Epithelial cell of prostate (primary cell): Measurements from ENCODE around the gene IL12RB2.

Experiments
- DNase-seq: peaks from one replicate; pipeline ENCODE4 v3.0.0-alpha.2; 2011; ENCODE audit warnings: low read depth, low spot score
- H3K27ac ChIP-seq: fragments of 450-650 bp; 2 replicates; pipeline ENCODE4 v1.5.1; 2017; ENCODE audit warnings: mild to moderate bottlenecking

Gene IL12RB2

GRCh38 chr1:67307251-67308060, at the start of gene IL12RB2:
Gene IL12RB2 (plus strand): TSS chr1:67307873. CDS start chr1:67320369, 12,496 bp downstream.
- no peak within 1 kb of the TSS for H3K27ac ChIP-seq
- DNase-seq: no peak

GRCh38 chr1:67261680-67262079, 46.0 kb upstream of the IL12RB2 start:
- H3K27ac ChIP-seq: no peak overlapping the region
- DNase-seq: no peak

- no peak for DNase-seq
- H3K27ac ChIP-seq: no peak overlapping the region
Observed at GRCh38 chr1:67262735-67263134, 44.9 kb upstream of the IL12RB2 start.

- no peak overlapping the region for H3K27ac ChIP-seq
- no peak for DNase-seq
Observed at GRCh38 chr1:67264152-67264551, 43.5 kb upstream of the IL12RB2 start.

- H3K27ac ChIP-seq: no peak overlapping the region
- DNase-seq: no peak
Observed at GRCh38 chr1:67264899-67265298, 42.8 kb upstream of the IL12RB2 start.

GRCh38 chr1:67269061-67269460, 38.6 kb upstream of the IL12RB2 start:
- DNase-seq: no peak
- no peak overlapping the region for H3K27ac ChIP-seq

GRCh38 chr1:67270541-67270940, 37.1 kb upstream of the IL12RB2 start:
- DNase-seq: no peak
- H3K27ac ChIP-seq: no peak overlapping the region

- no peak overlapping the region for H3K27ac ChIP-seq
- no peak for DNase-seq
Observed at GRCh38 chr1:67273591-67273990, 34.1 kb upstream of the IL12RB2 start.

- no peak overlapping the region for H3K27ac ChIP-seq
- no peak for DNase-seq
Observed at GRCh38 chr1:67274623-67275325, 32.9 kb upstream of the IL12RB2 start.

GRCh38 chr1:67280696-67281095, 27.0 kb upstream of the IL12RB2 start:
- no peak for DNase-seq
- no peak overlapping the region for H3K27ac ChIP-seq

- DNase-seq: no peak
- no peak overlapping the region for H3K27ac ChIP-seq
Observed at GRCh38 chr1:67281244-67281643, 26.4 kb upstream of the IL12RB2 start.

- H3K27ac ChIP-seq: no peak overlapping the region
- no peak for DNase-seq
Observed at GRCh38 chr1:67285780-67286488, 21.7 kb upstream of the IL12RB2 start.

GRCh38 chr1:67290236-67290635, 17.4 kb upstream of the IL12RB2 start:
- no peak for DNase-seq
- no peak overlapping the region for H3K27ac ChIP-seq

- no peak for DNase-seq
- no peak overlapping the region for H3K27ac ChIP-seq
Observed at GRCh38 chr1:67294836-67295617, 12.6 kb upstream of the IL12RB2 start.

- no peak overlapping the region for H3K27ac ChIP-seq
- no peak for DNase-seq
Observed at GRCh38 chr1:67298762-67299161, 8.9 kb upstream of the IL12RB2 start.

GRCh38 chr1:67299296-67299695, 8.4 kb upstream of the IL12RB2 start:
- H3K27ac ChIP-seq: no peak overlapping the region
- DNase-seq: no peak

- H3K27ac ChIP-seq: no peak overlapping the region
- DNase-seq: no peak
Observed at GRCh38 chr1:67300561-67300960, 7.1 kb upstream of the IL12RB2 start.

- no peak overlapping the region for H3K27ac ChIP-seq
- DNase-seq: no peak
Observed at GRCh38 chr1:67304023-67304422, 3.6 kb upstream of the IL12RB2 start.

- DNase-seq: no peak
Observed at GRCh38 chr1:67306547-67306946, 1.1 kb upstream of the IL12RB2 start.

GRCh38 chr1:67308136-67308535, 463 bp downstream of the IL12RB2 start:
- no peak overlapping the region for H3K27ac ChIP-seq
- no peak for DNase-seq

More at GRCh38 chr1:67306547-67306946, 1.1 kb upstream of the IL12RB2 start:
- H3K27ac ChIP-seq: no peak overlapping the region
